ENCODE measurements around the gene TNNI2.

DNA sequence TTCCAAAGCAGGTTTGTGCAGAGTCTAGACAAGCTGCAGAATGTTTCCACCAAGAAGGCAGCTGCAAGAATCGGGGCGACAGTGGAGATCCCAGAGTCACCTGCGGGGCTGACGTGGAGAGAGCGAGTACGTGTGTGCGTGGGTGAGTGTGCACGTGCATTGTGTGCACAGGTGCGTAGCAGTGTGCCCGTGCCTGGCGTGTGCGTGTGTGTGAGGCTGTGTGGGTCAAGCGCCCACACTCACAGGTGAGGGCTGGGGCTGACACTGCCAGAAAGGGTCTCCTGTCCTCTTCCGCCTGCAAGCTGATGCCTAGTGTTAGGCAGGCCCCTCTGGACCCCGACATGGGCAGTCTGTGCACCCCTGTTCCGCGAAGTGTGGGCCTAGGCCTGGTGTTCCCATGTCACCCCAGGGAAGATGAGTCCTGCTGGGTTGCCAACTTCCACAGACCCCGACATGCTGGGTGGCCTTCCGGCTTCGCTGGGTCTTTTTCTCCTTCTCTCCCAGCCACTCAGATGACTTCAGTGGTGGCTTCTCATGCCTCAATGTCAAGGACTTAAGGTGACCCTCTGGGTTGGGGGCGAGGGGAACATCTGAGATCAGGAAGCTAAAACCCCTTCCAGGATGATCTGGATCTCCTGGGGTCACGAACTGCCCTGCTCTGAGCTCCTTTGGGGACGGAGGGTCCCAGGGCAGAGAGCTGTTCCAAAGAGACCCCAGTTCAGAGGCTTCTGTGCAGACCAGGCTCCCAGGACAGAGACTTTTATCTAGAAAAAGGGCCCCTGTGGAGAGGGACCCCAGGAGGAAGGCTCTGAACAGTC, 14.4 kb upstream of the TNNI2 start:
- TF ChIP-seq, protein P1, sequence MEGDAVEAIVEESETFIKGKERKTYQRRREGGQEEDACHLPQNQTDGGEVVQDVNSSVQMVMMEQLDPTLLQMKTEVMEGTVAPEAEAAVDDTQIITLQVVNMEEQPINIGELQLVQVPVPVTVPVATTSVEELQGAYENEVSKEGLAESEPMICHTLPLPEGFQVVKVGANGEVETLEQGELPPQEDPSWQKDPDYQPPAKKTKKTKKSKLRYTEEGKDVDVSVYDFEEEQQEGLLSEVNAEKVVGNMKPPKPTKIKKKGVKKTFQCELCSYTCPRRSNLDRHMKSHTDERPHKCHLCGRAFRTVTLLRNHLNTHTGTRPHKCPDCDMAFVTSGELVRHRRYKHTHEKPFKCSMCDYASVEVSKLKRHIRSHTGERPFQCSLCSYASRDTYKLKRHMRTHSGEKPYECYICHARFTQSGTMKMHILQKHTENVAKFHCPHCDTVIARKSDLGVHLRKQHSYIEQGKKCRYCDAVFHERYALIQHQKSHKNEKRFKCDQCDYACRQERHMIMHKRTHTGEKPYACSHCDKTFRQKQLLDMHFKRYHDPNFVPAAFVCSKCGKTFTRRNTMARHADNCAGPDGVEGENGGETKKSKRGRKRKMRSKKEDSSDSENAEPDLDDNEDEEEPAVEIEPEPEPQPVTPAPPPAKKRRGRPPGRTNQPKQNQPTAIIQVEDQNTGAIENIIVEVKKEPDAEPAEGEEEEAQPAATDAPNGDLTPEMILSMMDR (IDR thresholded peaks at IDR 0.05): no peak
- TF ChIP-seq POLR2A (IDR thresholded peaks at IDR 0.05): no peak

All from heart left ventricle (tissue), 13 donors.